ENCODE data around the gene BPHL. TPM values are rescaled to one million over a fixed set of nuclear protein-coding genes. Genes with fewer than 3 reads are reported as not detected.

BPHL gene
- polyA plus RNA-seq, 1 of the 3 experiments (the other 2 are of a cell fraction) = 21.7 TPM

DNA sequence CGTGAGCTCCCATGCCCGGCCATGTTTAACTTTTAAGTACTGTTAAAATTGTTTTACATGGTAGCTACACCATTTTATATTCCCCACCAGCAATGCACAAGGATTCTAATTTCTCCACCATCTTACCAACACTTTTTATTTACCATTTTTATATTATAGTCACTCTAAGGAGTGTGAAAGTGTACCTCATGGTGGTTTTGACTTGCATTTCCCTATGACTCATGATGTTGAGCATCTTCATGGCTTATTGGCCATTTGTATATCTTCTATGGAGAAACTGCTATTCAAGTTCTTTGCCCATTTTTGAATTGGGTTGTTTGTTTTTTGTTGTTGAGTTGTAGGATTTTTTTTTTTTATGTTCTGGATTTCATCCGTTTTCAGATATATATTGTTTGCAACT lies 15.6 kb upstream of the BPHL start:
- peaks cover 5% of the 10 kb centered on the region for H3F3A ChIP-seq (replicated peaks; ENCODE audit: insufficient read depth)
- no peaks in the 10 kb centered on the region for H3K4me1 ChIP-seq (ENCODE audit: control insufficient read depth in 1 of 2, insufficient read depth in 2 of 2, low read depth in 1 of 2, low read length in 1 of 2)
- H2AFZ ChIP-seq (ENCODE audit: low read depth) = no peak overlapping the region
- H3K9me2 ChIP-seq = no peaks in the 10 kb centered on the region
- no peaks in the 10 kb centered on the region for H3K9me3 ChIP-seq
- peaks cover 52 to 62% of the 10 kb centered on the region in 2 experiments for H3K36me3 ChIP-seq (replicated peaks in 1 of 2; ENCODE audit: control insufficient read depth in 1 of 2, insufficient read depth in 2 of 2, low read length in 1 of 2)
- 0 out of 2 replicates have a peak, but pooled peaks cover 3% of the 10 kb centered on the region for H3K79me2 ChIP-seq (ENCODE audit: insufficient read depth)
- H4K20me1 ChIP-seq (ENCODE audit: insufficient read depth) = no peaks in the 10 kb centered on the region
- no peak overlapping the region for H3K9ac ChIP-seq
- TF ChIP-seq, protein P1, sequence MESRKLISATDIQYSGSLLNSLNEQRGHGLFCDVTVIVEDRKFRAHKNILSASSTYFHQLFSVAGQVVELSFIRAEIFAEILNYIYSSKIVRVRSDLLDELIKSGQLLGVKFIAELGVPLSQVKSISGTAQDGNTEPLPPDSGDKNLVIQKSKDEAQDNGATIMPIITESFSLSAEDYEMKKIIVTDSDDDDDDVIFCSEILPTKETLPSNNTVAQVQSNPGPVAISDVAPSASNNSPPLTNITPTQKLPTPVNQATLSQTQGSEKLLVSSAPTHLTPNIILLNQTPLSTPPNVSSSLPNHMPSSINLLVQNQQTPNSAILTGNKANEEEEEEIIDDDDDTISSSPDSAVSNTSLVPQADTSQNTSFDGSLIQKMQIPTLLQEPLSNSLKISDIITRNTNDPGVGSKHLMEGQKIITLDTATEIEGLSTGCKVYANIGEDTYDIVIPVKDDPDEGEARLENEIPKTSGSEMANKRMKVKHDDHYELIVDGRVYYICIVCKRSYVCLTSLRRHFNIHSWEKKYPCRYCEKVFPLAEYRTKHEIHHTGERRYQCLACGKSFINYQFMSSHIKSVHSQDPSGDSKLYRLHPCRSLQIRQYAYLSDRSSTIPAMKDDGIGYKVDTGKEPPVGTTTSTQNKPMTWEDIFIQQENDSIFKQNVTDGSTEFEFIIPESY (IDR thresholded peaks at IDR 0.05; ENCODE audit: borderline replicate concordance, low read depth) = no peak
- TF ChIP-seq, protein P2, sequence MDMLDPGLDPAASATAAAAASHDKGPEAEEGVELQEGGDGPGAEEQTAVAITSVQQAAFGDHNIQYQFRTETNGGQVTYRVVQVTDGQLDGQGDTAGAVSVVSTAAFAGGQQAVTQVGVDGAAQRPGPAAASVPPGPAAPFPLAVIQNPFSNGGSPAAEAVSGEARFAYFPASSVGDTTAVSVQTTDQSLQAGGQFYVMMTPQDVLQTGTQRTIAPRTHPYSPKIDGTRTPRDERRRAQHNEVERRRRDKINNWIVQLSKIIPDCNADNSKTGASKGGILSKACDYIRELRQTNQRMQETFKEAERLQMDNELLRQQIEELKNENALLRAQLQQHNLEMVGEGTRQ (IDR thresholded peaks at IDR 0.05; ENCODE audit: borderline replicate concordance, low read depth, low read length) = no peak
- TF ChIP-seq, protein P3, sequence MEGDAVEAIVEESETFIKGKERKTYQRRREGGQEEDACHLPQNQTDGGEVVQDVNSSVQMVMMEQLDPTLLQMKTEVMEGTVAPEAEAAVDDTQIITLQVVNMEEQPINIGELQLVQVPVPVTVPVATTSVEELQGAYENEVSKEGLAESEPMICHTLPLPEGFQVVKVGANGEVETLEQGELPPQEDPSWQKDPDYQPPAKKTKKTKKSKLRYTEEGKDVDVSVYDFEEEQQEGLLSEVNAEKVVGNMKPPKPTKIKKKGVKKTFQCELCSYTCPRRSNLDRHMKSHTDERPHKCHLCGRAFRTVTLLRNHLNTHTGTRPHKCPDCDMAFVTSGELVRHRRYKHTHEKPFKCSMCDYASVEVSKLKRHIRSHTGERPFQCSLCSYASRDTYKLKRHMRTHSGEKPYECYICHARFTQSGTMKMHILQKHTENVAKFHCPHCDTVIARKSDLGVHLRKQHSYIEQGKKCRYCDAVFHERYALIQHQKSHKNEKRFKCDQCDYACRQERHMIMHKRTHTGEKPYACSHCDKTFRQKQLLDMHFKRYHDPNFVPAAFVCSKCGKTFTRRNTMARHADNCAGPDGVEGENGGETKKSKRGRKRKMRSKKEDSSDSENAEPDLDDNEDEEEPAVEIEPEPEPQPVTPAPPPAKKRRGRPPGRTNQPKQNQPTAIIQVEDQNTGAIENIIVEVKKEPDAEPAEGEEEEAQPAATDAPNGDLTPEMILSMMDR (IDR thresholded peaks at IDR 0.05) = no peak
- TF ChIP-seq RXRA (IDR thresholded peaks at IDR 0.05; ENCODE audit: borderline replicate concordance, low read depth) (no peak), NFIC (IDR thresholded peaks at IDR 0.05; ENCODE audit: borderline replicate concordance) (no peak), TCF12 (IDR thresholded peaks at IDR 0.05) (no peak), EP300 (IDR thresholded peaks at IDR 0.05; ENCODE audit: borderline replicate concordance in 1 of 2, low read depth in 1 of 2, low read length in 1 of 2) (no peak), YY1 (IDR thresholded peaks at IDR 0.05; ENCODE audit: low read depth) (no peak), FOXJ3 (CRISPR knock-in tag; IDR thresholded peaks at IDR 0.05) (no peak), MEF2A (IDR thresholded peaks at IDR 0.05; ENCODE audit: borderline replicate concordance, low read depth) (no peak), MXI1 (IDR thresholded peaks at IDR 0.05; ENCODE audit: low read depth, low read length) (no peak), MAX (IDR thresholded peaks at IDR 0.05; ENCODE audit: low read depth) (no peak), POLR2AphosphoS5 (IDR thresholded peaks at IDR 0.05; ENCODE audit: low read depth, low read length) (no peak), JUND (IDR thresholded peaks at IDR 0.05) (no peak)
- TF ChIP-seq, protein P4, sequence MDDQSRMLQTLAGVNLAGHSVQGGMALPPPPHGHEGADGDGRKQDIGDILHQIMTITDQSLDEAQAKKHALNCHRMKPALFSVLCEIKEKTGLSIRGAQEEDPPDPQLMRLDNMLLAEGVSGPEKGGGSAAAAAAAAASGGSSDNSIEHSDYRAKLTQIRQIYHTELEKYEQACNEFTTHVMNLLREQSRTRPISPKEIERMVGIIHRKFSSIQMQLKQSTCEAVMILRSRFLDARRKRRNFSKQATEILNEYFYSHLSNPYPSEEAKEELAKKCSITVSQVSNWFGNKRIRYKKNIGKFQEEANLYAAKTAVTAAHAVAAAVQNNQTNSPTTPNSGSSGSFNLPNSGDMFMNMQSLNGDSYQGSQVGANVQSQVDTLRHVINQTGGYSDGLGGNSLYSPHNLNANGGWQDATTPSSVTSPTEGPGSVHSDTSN (IDR thresholded peaks at IDR 0.05) = no peak
- TF ChIP-seq, protein P5, sequence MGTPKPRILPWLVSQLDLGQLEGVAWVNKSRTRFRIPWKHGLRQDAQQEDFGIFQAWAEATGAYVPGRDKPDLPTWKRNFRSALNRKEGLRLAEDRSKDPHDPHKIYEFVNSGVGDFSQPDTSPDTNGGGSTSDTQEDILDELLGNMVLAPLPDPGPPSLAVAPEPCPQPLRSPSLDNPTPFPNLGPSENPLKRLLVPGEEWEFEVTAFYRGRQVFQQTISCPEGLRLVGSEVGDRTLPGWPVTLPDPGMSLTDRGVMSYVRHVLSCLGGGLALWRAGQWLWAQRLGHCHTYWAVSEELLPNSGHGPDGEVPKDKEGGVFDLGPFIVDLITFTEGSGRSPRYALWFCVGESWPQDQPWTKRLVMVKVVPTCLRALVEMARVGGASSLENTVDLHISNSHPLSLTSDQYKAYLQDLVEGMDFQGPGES (IDR thresholded peaks at IDR 0.05; ENCODE audit: low read depth, low read length) = no peak
- 100% methylated on average over 3 of the region's 3 CpGs for WGBS (ENCODE audit: low lambda C conversion rate)
- CTCF ChIA-PET = no interaction called here
- H3K27ac ChIP-seq (ENCODE audit: low read depth in 2 of 2, low read length in 1 of 2) = no peak overlapping the region
- POLR2A ChIA-PET = no interaction called here
- DNase-seq = no peak
- no peaks in the 10 kb centered on the region for H3K27me3 ChIP-seq (ENCODE audit: insufficient read depth)
- H3K4me2 ChIP-seq = no peak overlapping the region
- H3K4me3 ChIP-seq (ENCODE audit: low read depth in 2 of 2, low read length in 1 of 2) = no peak overlapping the region

All from SK-N-SH (cell line).